Tibial nerve (tissue), 4 donors: ENCODE data around the gene HS6ST3. TPM values are rescaled to one million over a fixed set of nuclear protein-coding genes. Genes with fewer than 3 reads are reported as not detected.

ENCODE experiments used
- DNase-seq, 2 donors: peaks; one replicate each; pipeline ENCODE4 v3.0.0-alpha.2; 2019; ENCODE audit warnings: low spot score in 2 of 2
- H3K27ac ChIP-seq, 4 donors: fragments of 200-600 bp; sonication (generic) in 3 of 4; one replicate each; pipeline ENCODE4 v1.5.1; 2017 to 2019; ENCODE audit warnings: mild to moderate bottlenecking in 1 of 4
- H3K27me3 ChIP-seq, 2 donors: fragments of 200-600 bp; sonication (generic) in 1 of 2; one replicate each; pipeline versions ENCODE4 v1.5.1 to v1.6.0; 2017 to 2019
- H3K36me3 ChIP-seq, 3 donors: fragments of 200-600 bp; sonication (generic); one replicate each; pipeline ENCODE4 v1.5.1; 2018 to 2019
- H3K4me1 ChIP-seq, 4 donors: fragments of 200-600 bp; sonication (generic) in 3 of 4; one replicate each; pipeline ENCODE4 v1.5.1; 2017 to 2019
- H3K4me3 ChIP-seq, 4 donors: fragments of 200-600 bp; sonication (generic) in 3 of 4; one replicate each; pipeline ENCODE4 v1.5.1; 2017 to 2019; ENCODE audit warnings: mild to moderate bottlenecking in 1 of 4, moderate library complexity in 1 of 4
- H3K9me3 ChIP-seq, 4 donors: fragments of 200-600 bp; sonication (generic) in 3 of 4; one replicate each; pipeline ENCODE4 v1.5.1; 2017 to 2019
- CTCF ChIP-seq, 5 experiments: fragments of 200-600 bp in 3 of 5; fragments of 450-650 bp in 2 of 5; sonication (generic) in 3 of 5; IDR thresholded peaks; one replicate each; pipeline ENCODE4 v1.5.1; 2016 to 2019; ENCODE audit warnings: antibody characterized with exemption in 5 of 5, mild to moderate bottlenecking in 3 of 5, moderate library complexity in 2 of 5
- EP300 ChIP-seq, 2 donors: sonication (generic); formaldehyde crosslinking; IDR thresholded peaks; one replicate each; pipeline ENCODE4 v1.6.1; 2017; ENCODE audit warnings: antibody characterized with exemption in 2 of 2, mild to moderate bottlenecking in 1 of 2
- POLR2A ChIP-seq, 2 donors: fragments of 450-650 bp; IDR thresholded peaks; one replicate each; pipeline ENCODE4 v1.6.1; 2017; ENCODE audit warnings: antibody characterized with exemption in 2 of 2, mild to moderate bottlenecking in 2 of 2, moderate library complexity in 2 of 2
- WGBS, 2 donors: methylation state at CpG; one replicate each; pipeline ENCODE4 v1.1.5; 2018; 5-methylcytosine and 5-hydroxymethylcytosine counted together
- total RNA-seq, 4 donors: library from RNA; depleted of rRNA; stranded (reverse); fragments of >200 nt; gene quantifications; one replicate each; pipeline ENCODE4 v1.1.0, GENCODE V29; 2016

HS6ST3 gene
- total RNA-seq, 4 donors from 2014 or later, result 0.21 to 1.1 (median 0.79) TPM

GRCh38 chr13:96454466-96454865 is 364.6 kb downstream of the HS6ST3 start:
- Histone ChIP-seq H3K4me3 (no peak overlapping the region), H3K4me1 (no peaks in the 10 kb centered on the region), H3K27me3 (no peaks in the 10 kb centered on the region), H3K27ac (no peak overlapping the region), H3K36me3 (no peaks in the 10 kb centered on the region), H3K9me3 (no peaks in the 10 kb centered on the region)
- 18 to 28% methylated on average over 2 of the region's 2 CpGs for WGBS, 2 donors
- no peak for TF ChIP-seq POLR2A (IDR thresholded peaks at IDR 0.05)
- DNase-seq, result no peak

GRCh38 chr13:96460609-96461008 is 370.7 kb downstream of the HS6ST3 start:
- TF ChIP-seq EP300 (IDR thresholded peaks at IDR 0.05) (no peak), CTCF (IDR thresholded peaks at IDR 0.05) (no peak), POLR2A (IDR thresholded peaks at IDR 0.05) (no peak)
- 65 to 67% methylated on average over 2 of the region's 2 CpGs for WGBS, 2 donors
- no peak overlapping the region for H3K4me3 ChIP-seq

GRCh38 chr13:96473526-96474180 is 383.7 kb downstream of the HS6ST3 start:
- H3K36me3 ChIP-seq, result no peaks in the 10 kb centered on the region
- H3K4me1 ChIP-seq, result no peaks in the 10 kb centered on the region
- no peak overlapping the region for H3K27ac ChIP-seq
- no peak overlapping the region for H3K4me3 ChIP-seq
- TF ChIP-seq CTCF (IDR thresholded peaks at IDR 0.05) (no peak), POLR2A (IDR thresholded peaks at IDR 0.05) (no peak), EP300 (IDR thresholded peaks at IDR 0.05) (no peak)
- no peaks in the 10 kb centered on the region for H3K9me3 ChIP-seq
- DNase-seq, result no peak
- no peaks in the 10 kb centered on the region for H3K27me3 ChIP-seq
- 66 to 79% methylated on average over 10 of the region's 10 CpGs for WGBS, 2 donors

More at GRCh38 chr13:96460609-96461008, 370.7 kb downstream of the HS6ST3 start:
- Histone ChIP-seq H3K4me1 (no peaks in the 10 kb centered on the region), H3K27me3 (no peaks in the 10 kb centered on the region), H3K36me3 (no peaks in the 10 kb centered on the region), H3K27ac (no peak overlapping the region), H3K9me3 (no peaks in the 10 kb centered on the region)
- no peak for DNase-seq

- Histone ChIP-seq H3K27ac (no peak overlapping the region), H3K9me3 (no peaks in the 10 kb centered on the region), H3K36me3 (no peaks in the 10 kb centered on the region), H3K4me1 (no peaks in the 10 kb centered on the region), H3K27me3 (no peaks in the 10 kb centered on the region), H3K4me3 (no peak overlapping the region)
- TF ChIP-seq POLR2A (IDR thresholded peaks at IDR 0.05), result no peak
- TF ChIP-seq EP300 (IDR thresholded peaks at IDR 0.05), result no peak
- TF ChIP-seq CTCF (IDR thresholded peaks at IDR 0.05), result no peak
- no peak for DNase-seq
- WGBS, 2 donors, result 76 to 82% methylated on average over 7 of the region's 7 CpGs
Measured at GRCh38 chr13:96474181-96474557, 384.3 kb downstream of the HS6ST3 start.

GRCh38 chr13:96475103-96475502 is 385.2 kb downstream of the HS6ST3 start:
- no peaks in the 10 kb centered on the region for H3K9me3 ChIP-seq

More at GRCh38 chr13:96475103-96475502, 385.2 kb downstream of the HS6ST3 start:
- no peak for DNase-seq
- Histone ChIP-seq H3K27me3 (no peaks in the 10 kb centered on the region), H3K36me3 (no peaks in the 10 kb centered on the region), H3K4me3 (no peak overlapping the region), H3K27ac (no peak overlapping the region), H3K4me1 (no peaks in the 10 kb centered on the region)
- no peak for TF ChIP-seq POLR2A (IDR thresholded peaks at IDR 0.05)
- no peak for TF ChIP-seq EP300 (IDR thresholded peaks at IDR 0.05)
- no peak for TF ChIP-seq CTCF (IDR thresholded peaks at IDR 0.05)
- WGBS, 2 donors, result 64 to 65% methylated on average over 4 of the region's 4 CpGs
